22Rv1 (cell line): Measurements from ENCODE around the gene GLIS1.

Source experiments
- H3K27ac ChIP-seq: fragments of 450-650 bp; 2 replicates; pipeline ENCODE4 v1.5.1; 2017
- CTCF ChIP-seq: fragments of 450-650 bp; IDR thresholded peaks from 2 replicates; pipeline ENCODE4 v1.5.1; 2017; ENCODE audit warnings: mild to moderate bottlenecking
- ZFX ChIP-seq: fragments of 450-650 bp; IDR thresholded peaks from 2 replicates; pipeline ENCODE4 v1.6.1; 2017; ENCODE audit warnings: antibody characterized with exemption, borderline replicate concordance

Gene GLIS1

GRCh38 chr1:53678938-53679825 lies 59.8 kb downstream of the GLIS1 start:
- TF ChIP-seq ZFX = no peak
- TF ChIP-seq CTCF = no peak
- H3K27ac ChIP-seq = no peak overlapping the region

GRCh38 chr1:53678507-53678906 lies 60.5 kb downstream of the GLIS1 start:
- no peak for TF ChIP-seq ZFX
- TF ChIP-seq CTCF = no peak

GRCh38 chr1:53678046-53678445 lies 60.9 kb downstream of the GLIS1 start:
- no peak for TF ChIP-seq ZFX
- no peak for TF ChIP-seq CTCF
- no peak overlapping the region for H3K27ac ChIP-seq

More at GRCh38 chr1:53678507-53678906, 60.5 kb downstream of the GLIS1 start:
- H3K27ac ChIP-seq = no peak overlapping the region

- H3K27ac ChIP-seq = no peak overlapping the region
- TF ChIP-seq CTCF (no peak), ZFX (no peak)
Measured at GRCh38 chr1:53677486-53677885, 61.5 kb downstream of the GLIS1 start.

GRCh38 chr1:53672785-53673184 lies 66.2 kb downstream of the GLIS1 start:
- H3K27ac ChIP-seq = no peak overlapping the region
- TF ChIP-seq ZFX (no peak), CTCF (no peak)

GRCh38 chr1:53672243-53672642 lies 66.7 kb downstream of the GLIS1 start:
- no peak overlapping the region for H3K27ac ChIP-seq
- TF ChIP-seq CTCF (no peak), ZFX (no peak)

- TF ChIP-seq ZFX (no peak), CTCF (no peak)
- H3K27ac ChIP-seq = no peak overlapping the region
Measured at GRCh38 chr1:53669621-53670191, 69.3 kb downstream of the GLIS1 start.
